Adrenal gland (tissue), 12 donors: ENCODE measurements around the gene STAT6. TPM values are rescaled to one million over a fixed set of nuclear protein-coding genes. Genes with fewer than 3 reads are reported as not detected.
A peak's percentile ranks its signal among the peaks of the same experiment; 100 is the strongest.

Source experiments
- DNase-seq, 7 donors: peaks; one replicate each; pipeline ENCODE4 v3.0.0-alpha.2; 2019 to 2020
- H3K27ac ChIP-seq, 5 donors: fragments of 200-600 bp; sonication (generic) in 4 of 5; 1 replicate in 3 of 5; 2 replicates in 2 of 5; pipeline versions ENCODE4 v1.5.1 to v1.8.0; 2016 to 2020; ENCODE audit warnings: mild to moderate bottlenecking in 1 of 5
- H3K27me3 ChIP-seq: fragments of 200-600 bp; 2 replicates; pipeline ENCODE4 v1.8.0; 2021
- H3K36me3 ChIP-seq, 2 donors: fragments of 200-600 bp; replicated peaks in 1 of 2; 1 replicate in 1 of 2; 2 replicates in 1 of 2; pipeline versions ENCODE4 v1.5.1 to v1.8.0; 2018 to 2022
- H3K4me1 ChIP-seq, 2 donors: fragments of 200-600 bp; replicated peaks in 1 of 2; 1 replicate in 1 of 2; 2 replicates in 1 of 2; pipeline versions ENCODE4 v1.5.1 to v1.8.0; 2018 to 2021
- H3K4me3 ChIP-seq, 4 donors: fragments of 200-600 bp; sonication (generic) in 3 of 4; one replicate each; pipeline ENCODE4 v1.5.1; 2016 to 2018
- H3K9me3 ChIP-seq, 3 donors: fragments of 200-600 bp; sonication (generic) in 1 of 3; replicated peaks in 1 of 3; 1 replicate in 2 of 3; 2 replicates in 1 of 3; pipeline versions ENCODE4 v1.5.1 to v1.8.0; 2016 to 2021
- CTCF ChIP-seq, 6 experiments: fragments of 450-650 bp in 4 of 6; fragments of 200-600 bp in 2 of 6; sonication (generic) in 1 of 6; IDR thresholded peaks; 1 replicate in 5 of 6; 2 replicates in 1 of 6; pipeline versions ENCODE4 v1.5.1 to v1.8.0; 2016 to 2021; ENCODE audit warnings: antibody characterized with exemption in 6 of 6, mild to moderate bottlenecking in 2 of 6, moderate library complexity in 1 of 6
- POLR2A ChIP-seq, 2 donors: fragments of 450-650 bp; IDR thresholded peaks; one replicate each; pipeline ENCODE4 v1.6.1; 2017; ENCODE audit warnings: antibody characterized with exemption in 2 of 2, mild to moderate bottlenecking in 2 of 2, moderate library complexity in 1 of 2
- WGBS, 4 donors: extraction: QIAGEN DNeasy Blood & Tissue Kit in 2 of 4; methylation state at CpG; one replicate each; pipeline versions ENCODE4 v1.1.5 to v1.1.7; 2013 to 2017; 5-methylcytosine and 5-hydroxymethylcytosine counted together
- intact Hi-C, 2 donors: fragments of 100-400 bp; cut with DNase I; formaldehyde crosslinking; loops; one replicate each; pipeline versions ENCODE4 v1.14.1 to v1.15.0; 2022 to 2023
- polyA plus RNA-seq, 3 donors: library from polyadenylated mRNA; stranded (reverse); fragments of 200-250 nt in 2 of 3; fragments of 350-450 nt in 1 of 3; fragmentation: Illumina TruSeq in 1 of 3; extraction: RNeasy Lipid Tissue Mini Kit (QIAGEN cat#74804) in 1 of 3; gene quantifications; one replicate each; pipeline ENCODE4 v1.2.3, GENCODE V29; 2013 to 2014
- total RNA-seq, 9 donors: library from RNA; depleted of rRNA in 4 of 9; stranded (reverse); fragments of >200 nt in 4 of 9; fragments of 120-200 nt in 1 of 9; fragmentation: NEBNext Ultra II Directional in 1 of 9; extraction: Animal tissue kit (Norgen Biotek cat#: 25700) in 1 of 9; gene quantifications; one replicate each; pipeline versions ENCODE4 v1.1.0 to v1.2.4, GENCODE V29; 2013 to 2023
- donor health status: healthy with polysubstance abuse.
- donor health status: Bipolar disorder and iron deficiency.
- donor health status: DM: yes; HTN: yes; CAD: no.
- donor health status: DM: no; HTN: no; CAD: no.
- donor health status: DM: no; HTN: no; CAD: no.
- donor health status: DM: yes; HTN: yes; CAD: no.

The STAT6 gene
- total and polyA plus RNA-seq, 12 donors: 71.9 to 321 (median 155) TPM

GRCh38 chr12:57119294-57120085 lies 8.3 kb upstream of the STAT6 start:
- Histone ChIP-seq H3K27me3 (no peaks in the 10 kb centered on the region), H3K27ac (peak overlapping the region in 1 of 5 donors; percentile 54), H3K4me1 (peaks cover 0 to 6% of the 10 kb centered on the region in 2 donors), H3K36me3 (no peaks in the 10 kb centered on the region), H3K9me3 (no peaks in the 10 kb centered on the region), H3K4me3 (no peak overlapping the region)
- intact Hi-C loops: no loop called here
- 89 to 94% (median 91%) methylated on average over 5 of the region's 5 CpGs for WGBS, 4 donors
- TF ChIP-seq POLR2A (IDR thresholded peaks at IDR 0.05) (no peak), CTCF (IDR thresholded peaks at IDR 0.05) (no peak)
- DNase-seq: no peak

GRCh38 chr12:57118711-57119271 lies 7.6 kb upstream of the STAT6 start:
- Histone ChIP-seq H3K36me3 (no peaks in the 10 kb centered on the region), H3K27ac (peak overlapping the region in 1 of 5 donors; percentile 54), H3K27me3 (no peaks in the 10 kb centered on the region), H3K9me3 (no peaks in the 10 kb centered on the region), H3K4me1 (peaks cover 0 to 6% of the 10 kb centered on the region in 2 donors), H3K4me3 (no peak overlapping the region)
- DNase-seq: peak in 1 of 7 donors; percentile 27
- WGBS, 4 donors: 50 to 56% (median 52%) methylated on average over 1 of the region's 1 CpG
- intact Hi-C loops: no loop called here
- TF ChIP-seq CTCF (IDR thresholded peaks at IDR 0.05) (no peak), POLR2A (IDR thresholded peaks at IDR 0.05) (no peak)

- Histone ChIP-seq H3K9me3 (no peaks in the 10 kb centered on the region), H3K27ac (no peak overlapping the region), H3K4me3 (no peak overlapping the region), H3K27me3 (no peaks in the 10 kb centered on the region), H3K4me1 (peaks cover 0 to 7% of the 10 kb centered on the region in 2 donors), H3K36me3 (no peaks in the 10 kb centered on the region)
- no peak for DNase-seq
- intact Hi-C loops: no loop called here
- TF ChIP-seq CTCF (IDR thresholded peaks at IDR 0.05) (no peak), POLR2A (IDR thresholded peaks at IDR 0.05) (no peak)
- WGBS, 4 donors: 72 to 94% (median 80%) methylated on average over 4 to 5 of the region's 5 CpGs
Measured at GRCh38 chr12:57116580-57117281, 5.6 kb upstream of the STAT6 start.
